Measurements from ENCODE around the gene PHLDB2.

The PHLDB2 gene

GRCh38 chr3:111929484-111929883 is 70.4 kb downstream of the PHLDB2 start:
- DNase-seq (ENCODE audit: low read depth) = no peak
- in situ Hi-C loops (cut with HindIII; ENCODE audit: low sequenced_read_pairs) = no loop called here
- TF ChIP-seq CTCF (IDR thresholded peaks at IDR 0.05; ENCODE audit: low read depth, low read length, missing control alignments) = no peak
- no peak overlapping the region for H3K4me3 ChIP-seq (ENCODE audit: low read depth, low read length)

GRCh38 chr3:111932946-111933345 is 73.9 kb downstream of the PHLDB2 start:
- no peak for DNase-seq (ENCODE audit: low read depth)
- in situ Hi-C loops (cut with HindIII; ENCODE audit: low sequenced_read_pairs) = loop anchor here (5.0 kb wide), 1 partner anchor 36 kb away; no protein-coding TSS in a partner anchor
- no peak overlapping the region for H3K4me3 ChIP-seq (ENCODE audit: low read depth, low read length)
- no peak for TF ChIP-seq CTCF (IDR thresholded peaks at IDR 0.05; ENCODE audit: low read depth, low read length, missing control alignments)

GRCh38 chr3:111936191-111936841 is 77.3 kb downstream of the PHLDB2 start:
- H3K4me3 ChIP-seq (ENCODE audit: low read depth, low read length) = no peak overlapping the region
- DNase-seq (ENCODE audit: low read depth) = peak; percentile 28

GRCh38 chr3:111936967-111937366 is 77.9 kb downstream of the PHLDB2 start:
- no peak for DNase-seq (ENCODE audit: low read depth)
- in situ Hi-C loops (cut with HindIII; ENCODE audit: low sequenced_read_pairs) = no loop called here
- TF ChIP-seq CTCF (IDR thresholded peaks at IDR 0.05; ENCODE audit: low read depth, low read length, missing control alignments) = no peak
- no peak overlapping the region for H3K4me3 ChIP-seq (ENCODE audit: low read depth, low read length)

More at GRCh38 chr3:111936191-111936841, 77.3 kb downstream of the PHLDB2 start:
- TF ChIP-seq CTCF (IDR thresholded peaks at IDR 0.05; ENCODE audit: low read depth, low read length, missing control alignments) = no peak
- in situ Hi-C loops (cut with HindIII; ENCODE audit: low sequenced_read_pairs) = no loop called here

- no peak for DNase-seq (ENCODE audit: low read depth)
- in situ Hi-C loops (cut with HindIII; ENCODE audit: low sequenced_read_pairs) = no loop called here
- TF ChIP-seq CTCF (IDR thresholded peaks at IDR 0.05; ENCODE audit: low read depth, low read length, missing control alignments) = no peak
- no peak overlapping the region for H3K4me3 ChIP-seq (ENCODE audit: low read depth, low read length)
Observed at GRCh38 chr3:111937871-111938270, 78.8 kb downstream of the PHLDB2 start.

- no peak for DNase-seq (ENCODE audit: low read depth)
- in situ Hi-C loops (cut with HindIII; ENCODE audit: low sequenced_read_pairs) = no loop called here
- no peak for TF ChIP-seq CTCF (IDR thresholded peaks at IDR 0.05; ENCODE audit: low read depth, low read length, missing control alignments)
- H3K4me3 ChIP-seq (ENCODE audit: low read depth, low read length) = no peak overlapping the region
Observed at GRCh38 chr3:111939873-111940272, 80.8 kb downstream of the PHLDB2 start.
